ENCODE results near the gene STXBP1.

DNA sequence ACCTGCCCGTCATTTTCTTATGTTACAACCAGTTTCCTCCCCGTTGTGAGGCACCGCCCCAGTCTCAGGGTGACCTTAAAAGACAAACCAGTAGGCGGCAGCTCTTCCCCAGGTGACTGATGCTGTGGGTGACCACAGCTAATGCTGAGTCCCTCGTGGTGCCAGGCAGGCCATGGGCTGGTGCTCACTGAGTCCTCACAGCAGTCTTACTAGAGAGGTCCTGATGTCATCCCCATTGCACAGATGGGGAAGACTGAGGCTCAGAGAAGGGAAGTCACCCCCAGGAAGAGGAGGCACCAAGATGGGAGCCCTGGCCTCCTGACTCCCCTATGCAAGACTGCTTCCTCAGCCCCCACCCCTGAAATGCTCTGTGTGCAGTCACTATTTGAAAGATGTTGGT, 95.7 kb downstream of the STXBP1 start:
- TF ChIP-seq, protein P1, sequence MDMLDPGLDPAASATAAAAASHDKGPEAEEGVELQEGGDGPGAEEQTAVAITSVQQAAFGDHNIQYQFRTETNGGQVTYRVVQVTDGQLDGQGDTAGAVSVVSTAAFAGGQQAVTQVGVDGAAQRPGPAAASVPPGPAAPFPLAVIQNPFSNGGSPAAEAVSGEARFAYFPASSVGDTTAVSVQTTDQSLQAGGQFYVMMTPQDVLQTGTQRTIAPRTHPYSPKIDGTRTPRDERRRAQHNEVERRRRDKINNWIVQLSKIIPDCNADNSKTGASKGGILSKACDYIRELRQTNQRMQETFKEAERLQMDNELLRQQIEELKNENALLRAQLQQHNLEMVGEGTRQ (IDR thresholded peaks at IDR 0.05; ENCODE audit: low read depth, low read length): no peak
- TF ChIP-seq POLR2A (IDR thresholded peaks at IDR 0.05; ENCODE audit: low read depth, low read length) (no peak), CEBPB (IDR thresholded peaks at IDR 0.05; ENCODE audit: low read depth, low read length) (no peak), MXI1 (IDR thresholded peaks at IDR 0.05; ENCODE audit: borderline replicate concordance, low read depth, low read length) (no peak), RFX5 (IDR thresholded peaks at IDR 0.05; ENCODE audit: low read depth, low read length) (no peak), RAD21 (IDR thresholded peaks at IDR 0.05; ENCODE audit: low read length) (no peak), NFE2L2 (IDR thresholded peaks at IDR 0.05; ENCODE audit: low read depth, low read length) (no peak), BHLHE40 (IDR thresholded peaks at IDR 0.05; ENCODE audit: low read depth, low read length) (no peak)
- TF ChIP-seq, protein P2, sequence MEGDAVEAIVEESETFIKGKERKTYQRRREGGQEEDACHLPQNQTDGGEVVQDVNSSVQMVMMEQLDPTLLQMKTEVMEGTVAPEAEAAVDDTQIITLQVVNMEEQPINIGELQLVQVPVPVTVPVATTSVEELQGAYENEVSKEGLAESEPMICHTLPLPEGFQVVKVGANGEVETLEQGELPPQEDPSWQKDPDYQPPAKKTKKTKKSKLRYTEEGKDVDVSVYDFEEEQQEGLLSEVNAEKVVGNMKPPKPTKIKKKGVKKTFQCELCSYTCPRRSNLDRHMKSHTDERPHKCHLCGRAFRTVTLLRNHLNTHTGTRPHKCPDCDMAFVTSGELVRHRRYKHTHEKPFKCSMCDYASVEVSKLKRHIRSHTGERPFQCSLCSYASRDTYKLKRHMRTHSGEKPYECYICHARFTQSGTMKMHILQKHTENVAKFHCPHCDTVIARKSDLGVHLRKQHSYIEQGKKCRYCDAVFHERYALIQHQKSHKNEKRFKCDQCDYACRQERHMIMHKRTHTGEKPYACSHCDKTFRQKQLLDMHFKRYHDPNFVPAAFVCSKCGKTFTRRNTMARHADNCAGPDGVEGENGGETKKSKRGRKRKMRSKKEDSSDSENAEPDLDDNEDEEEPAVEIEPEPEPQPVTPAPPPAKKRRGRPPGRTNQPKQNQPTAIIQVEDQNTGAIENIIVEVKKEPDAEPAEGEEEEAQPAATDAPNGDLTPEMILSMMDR (conservative IDR thresholded peaks at IDR 0.05; ENCODE audit: low read depth, low read length): no peak
- TF ChIP-seq, protein P3, sequence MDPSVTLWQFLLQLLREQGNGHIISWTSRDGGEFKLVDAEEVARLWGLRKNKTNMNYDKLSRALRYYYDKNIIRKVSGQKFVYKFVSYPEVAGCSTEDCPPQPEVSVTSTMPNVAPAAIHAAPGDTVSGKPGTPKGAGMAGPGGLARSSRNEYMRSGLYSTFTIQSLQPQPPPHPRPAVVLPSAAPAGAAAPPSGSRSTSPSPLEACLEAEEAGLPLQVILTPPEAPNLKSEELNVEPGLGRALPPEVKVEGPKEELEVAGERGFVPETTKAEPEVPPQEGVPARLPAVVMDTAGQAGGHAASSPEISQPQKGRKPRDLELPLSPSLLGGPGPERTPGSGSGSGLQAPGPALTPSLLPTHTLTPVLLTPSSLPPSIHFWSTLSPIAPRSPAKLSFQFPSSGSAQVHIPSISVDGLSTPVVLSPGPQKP (IDR thresholded peaks at IDR 0.05; ENCODE audit: borderline replicate concordance, low read depth, low read length): no peak
